Brain microvascular endothelial cell (primary cell): ENCODE results near the gene KRTAP10-10.
"Not testable (repeated sequence)": the region's sequence is repeated elsewhere in the genome, so short reads cannot be mapped to it uniquely, and the experiment has no call there.

Source experiments
- DNase-seq: peaks from one replicate; pipeline ENCODE4 v3.0.0-alpha.2; 2020
- H3K27ac ChIP-seq: fragments of 250-450 bp; sonication (Bioruptor Pico); 2 replicates; pipeline ENCODE4 v1.5.1; 2020; ENCODE audit warnings: mild to moderate bottlenecking, moderate library complexity
- H3K27me3 ChIP-seq: fragments of 250-450 bp; sonication (Bioruptor Pico); replicated peaks from 2 replicates; pipeline ENCODE4 v1.5.1; 2020; ENCODE audit warnings: mild to moderate bottlenecking
- H3K36me3 ChIP-seq: fragments of 250-450 bp; sonication (Bioruptor Pico); replicated peaks from 2 replicates; pipeline ENCODE4 v1.5.1; 2020; ENCODE audit warnings: mild to moderate bottlenecking
- H3K4me3 ChIP-seq: 2 replicates; pipeline ENCODE4 v1.5.1; 2011; ENCODE audit warnings: low read depth, mild to moderate bottlenecking, control low read depth, low read length, moderate library complexity
- CTCF ChIP-seq: IDR thresholded peaks from 2 replicates; pipeline ENCODE4 v1.5.1; 2011; ENCODE audit warnings: low read depth, mild to moderate bottlenecking, moderate library complexity, low read length, control low read depth, inconsistent platforms; ENCODE audit errors: missing control alignments
- in situ Hi-C: cut with HindIII; loops from 2 replicates; pipeline ENCODE4 v1.10.0; 2017; ENCODE audit warnings: low sequenced_read_pairs, low pct_ligation_motif_present

Gene KRTAP10-10

DNA sequence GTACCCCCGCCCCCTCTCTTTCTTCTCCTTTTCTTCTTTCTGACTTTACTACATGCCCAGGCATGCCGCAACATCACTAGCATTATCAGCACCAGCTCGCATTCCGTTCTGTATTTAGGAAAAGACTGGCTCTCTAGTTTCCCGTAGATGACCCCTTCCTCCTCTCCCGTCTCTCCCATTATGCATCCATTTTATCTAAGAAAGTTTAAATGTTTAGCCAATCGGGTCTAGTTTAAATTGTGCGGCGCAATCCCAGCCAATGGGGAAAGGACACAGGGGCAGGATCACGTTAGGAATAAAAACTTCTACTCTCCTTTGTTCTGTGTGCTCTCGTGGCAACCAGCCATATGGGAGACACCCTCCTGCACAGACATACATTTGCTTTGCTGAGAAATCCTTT lies 39.1 kb upstream of the KRTAP10-10 start:
- Histone ChIP-seq H3K27me3 (peaks cover 7% of the 10 kb centered on the region), H3K4me3 (no peak overlapping the region), H3K36me3 (no peaks in the 10 kb centered on the region), H3K27ac (no peak overlapping the region)
- in situ Hi-C loops: no loop called here
- no peak for TF ChIP-seq CTCF
- DNase-seq: no peak

GRCh38 chr21:44599264-44600029 lies 37.7 kb upstream of the KRTAP10-10 start:
- no peak for TF ChIP-seq CTCF
- Histone ChIP-seq H3K36me3 (no peaks in the 10 kb centered on the region), H3K27ac (no peak overlapping the region), H3K27me3 (peaks cover 2% of the 10 kb centered on the region), H3K4me3 (no peak overlapping the region)
- in situ Hi-C loops: no loop called here
- DNase-seq: no peak

DNA sequence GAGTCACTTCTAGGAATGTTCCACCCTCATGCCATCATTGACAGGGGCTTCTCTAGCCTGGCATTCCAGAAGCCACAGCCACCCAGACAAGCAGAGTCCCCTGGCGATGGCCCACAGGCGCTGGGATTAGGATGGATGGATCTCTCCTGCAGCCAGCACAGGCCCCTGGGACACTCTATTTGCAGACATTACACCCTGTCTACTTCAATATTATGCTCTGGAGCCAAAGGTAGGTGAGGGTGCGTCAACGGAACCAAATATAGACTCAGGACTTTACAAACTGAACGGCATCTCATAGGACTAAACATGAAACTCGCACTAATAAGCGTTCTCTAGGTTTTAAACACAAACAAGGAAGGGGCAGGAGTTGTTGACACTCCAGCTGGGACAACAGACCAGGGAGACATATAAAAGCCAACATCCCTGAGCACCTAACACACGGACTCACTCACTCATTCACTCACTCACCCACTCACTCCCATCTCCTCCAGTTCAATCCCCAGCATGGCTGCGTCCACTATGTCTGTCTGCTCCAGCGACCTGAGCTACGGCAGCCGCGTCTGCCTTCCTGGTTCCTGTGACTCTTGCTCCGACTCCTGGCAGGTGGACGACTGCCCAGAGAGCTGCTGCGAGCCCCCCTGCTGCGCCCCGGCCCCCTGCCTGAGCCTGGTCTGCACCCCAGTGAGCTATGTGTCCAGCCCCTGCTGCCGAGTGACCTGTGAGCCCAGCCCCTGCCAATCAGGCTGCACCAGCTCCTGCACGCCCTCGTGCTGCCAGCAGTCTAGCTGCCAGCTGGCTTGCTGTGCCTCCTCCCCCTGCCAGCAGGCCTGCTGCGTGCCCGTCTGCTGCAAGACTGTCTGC lies 36.8 kb upstream of the KRTAP10-10 start, which contains the start of gene KRTAP10-7:
KRTAP10-7 (plus strand) TSS at position 480 of the 861 bp plus-strand sequence; CDS start at position 505, 25 bp downstream.
- H3K27me3 ChIP-seq, H3K27ac ChIP-seq, DNase-seq, in situ Hi-C loops, H3K4me3 ChIP-seq, H3K36me3 ChIP-seq: not testable (repeated sequence)

GRCh38 chr21:44601091-44601490 lies 36.1 kb upstream of the KRTAP10-10 start:
- H3K27ac ChIP-seq, H3K36me3 ChIP-seq, H3K27me3 ChIP-seq, H3K4me3 ChIP-seq, in situ Hi-C loops, DNase-seq: not testable (repeated sequence)

GRCh38 chr21:44601596-44602462 lies 35.3 kb upstream of the KRTAP10-10 start:
- Histone ChIP-seq H3K36me3 (no peaks in the 10 kb centered on the region), H3K27ac (no peak overlapping the region), H3K4me3 (no peak overlapping the region), H3K27me3 (peaks cover 2% of the 10 kb centered on the region)
- no peak for TF ChIP-seq CTCF
- in situ Hi-C loops: no loop called here
- no peak for DNase-seq

DNA sequence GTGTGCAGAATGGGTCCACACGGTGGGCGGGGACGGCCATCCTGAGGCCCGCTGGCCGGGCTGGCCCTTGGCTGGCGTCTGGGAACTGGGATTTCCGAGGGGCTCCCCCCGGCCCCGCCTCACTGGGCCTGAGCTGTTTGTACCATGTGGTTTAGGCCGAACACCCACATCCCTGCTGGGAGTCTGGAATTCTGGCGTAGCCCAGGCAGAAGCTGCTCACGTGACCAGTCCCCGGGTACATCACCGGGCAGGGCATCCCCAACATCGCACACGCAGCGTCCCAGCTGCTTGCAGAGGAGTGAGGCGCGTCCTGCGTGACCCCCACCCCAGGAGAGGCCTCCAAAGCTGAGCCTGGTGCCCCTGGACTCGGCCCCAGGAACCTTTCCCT lies 34.7 kb upstream of the KRTAP10-10 start:
- H3K27ac ChIP-seq: no peak overlapping the region
- no peaks in the 10 kb centered on the region for H3K36me3 ChIP-seq
- DNase-seq: no peak
- H3K4me3 ChIP-seq: no peak overlapping the region
- peaks cover 2% of the 10 kb centered on the region for H3K27me3 ChIP-seq
- in situ Hi-C loops: no loop called here
- TF ChIP-seq CTCF: no peak
